Activated CD8-positive, alpha-beta memory T cell treated with anti-CD3 and anti-CD28 coated beads, Interleukin-2, amount 50 U/mL, for 4 hours (primary cell): ENCODE data around the gene TEKTIP1.
"Not testable (repeated sequence)": the region's sequence is repeated elsewhere in the genome, so short reads cannot be mapped to it uniquely, and the experiment has no call there.

Source experiments
- DNase-seq: peaks from one replicate; pipeline ENCODE4 v3.0.0-alpha.2; 2020

TEKTIP1 gene

GRCh38 chr19:3563709-3564524 is 24.9 kb downstream of the TEKTIP1 start:
- no peak for DNase-seq

GRCh38 chr19:3565139-3565538 is 26.2 kb downstream of the TEKTIP1 start:
- no peak for DNase-seq

GRCh38 chr19:3570042-3570441 is 31.1 kb downstream of the TEKTIP1 start:
- DNase-seq: not testable (repeated sequence)

DNA sequence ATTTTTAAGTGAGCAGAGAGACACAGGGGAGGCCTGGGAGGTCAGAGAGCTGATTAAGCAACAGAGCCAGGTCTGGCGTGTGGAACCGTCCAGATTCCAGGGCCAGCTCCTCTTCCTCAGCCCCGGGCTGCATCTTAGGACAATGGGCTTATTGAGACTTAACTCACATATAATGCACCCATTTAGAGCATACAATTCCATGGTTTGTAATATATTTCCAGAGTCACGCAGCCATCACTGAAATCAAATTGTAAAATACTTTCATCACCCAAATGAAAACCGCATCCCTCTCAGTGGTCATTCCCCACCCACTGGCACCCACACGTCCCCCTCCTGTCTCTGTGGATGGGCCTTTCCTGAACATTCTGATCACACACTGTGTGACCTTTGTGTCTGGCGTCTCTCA is 31.6 kb downstream of the TEKTIP1 start:
- DNase-seq: no peak

DNA sequence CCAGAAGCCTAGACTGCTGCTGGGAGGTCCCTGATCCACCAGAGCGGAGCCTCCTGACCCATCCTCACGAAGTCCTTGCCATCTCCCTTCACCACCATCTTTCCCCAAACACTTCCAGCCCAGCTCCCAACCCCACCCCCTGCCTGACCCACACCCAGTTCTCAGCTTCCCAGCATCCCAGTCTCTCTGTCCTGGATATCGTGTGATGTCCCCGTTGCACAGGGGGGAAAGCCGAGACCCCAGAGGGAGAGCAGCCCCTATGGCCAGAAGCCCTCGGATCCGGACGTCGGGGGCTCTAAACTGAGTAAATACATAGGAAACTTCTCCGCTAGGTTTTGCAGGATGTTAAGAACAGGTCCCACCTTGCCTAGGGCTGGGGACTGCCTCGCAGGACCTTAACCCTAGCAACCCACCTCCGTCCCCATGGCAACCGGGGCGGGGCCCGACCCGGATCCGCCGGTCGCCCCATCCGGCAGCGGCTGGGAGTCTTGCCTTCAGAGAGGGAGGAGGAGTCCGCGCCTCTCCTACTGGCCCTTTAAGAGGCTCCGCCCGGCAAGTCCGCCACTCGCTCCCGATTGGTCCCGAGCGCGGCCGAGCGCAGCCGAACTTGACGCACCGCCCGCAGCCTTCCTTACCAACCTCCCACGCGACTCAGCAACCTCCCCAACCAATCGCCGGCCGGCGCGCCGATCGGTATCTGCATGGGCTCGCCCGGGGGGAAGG is 33.3 kb downstream of the TEKTIP1 start:
- peak; percentile 99 for DNase-seq

GRCh38 chr19:3572855-3573161 is 33.8 kb downstream of the TEKTIP1 start, which contains the start of gene HMG20B:
HMG20B (plus strand) TSS chr19:3572944; CDS start chr19:3573310, 366 bp downstream.
- DNase-seq: no peak

- no peak for DNase-seq
Measured at GRCh38 chr19:3573162-3573857, 34.3 kb downstream of the TEKTIP1 start.

DNA sequence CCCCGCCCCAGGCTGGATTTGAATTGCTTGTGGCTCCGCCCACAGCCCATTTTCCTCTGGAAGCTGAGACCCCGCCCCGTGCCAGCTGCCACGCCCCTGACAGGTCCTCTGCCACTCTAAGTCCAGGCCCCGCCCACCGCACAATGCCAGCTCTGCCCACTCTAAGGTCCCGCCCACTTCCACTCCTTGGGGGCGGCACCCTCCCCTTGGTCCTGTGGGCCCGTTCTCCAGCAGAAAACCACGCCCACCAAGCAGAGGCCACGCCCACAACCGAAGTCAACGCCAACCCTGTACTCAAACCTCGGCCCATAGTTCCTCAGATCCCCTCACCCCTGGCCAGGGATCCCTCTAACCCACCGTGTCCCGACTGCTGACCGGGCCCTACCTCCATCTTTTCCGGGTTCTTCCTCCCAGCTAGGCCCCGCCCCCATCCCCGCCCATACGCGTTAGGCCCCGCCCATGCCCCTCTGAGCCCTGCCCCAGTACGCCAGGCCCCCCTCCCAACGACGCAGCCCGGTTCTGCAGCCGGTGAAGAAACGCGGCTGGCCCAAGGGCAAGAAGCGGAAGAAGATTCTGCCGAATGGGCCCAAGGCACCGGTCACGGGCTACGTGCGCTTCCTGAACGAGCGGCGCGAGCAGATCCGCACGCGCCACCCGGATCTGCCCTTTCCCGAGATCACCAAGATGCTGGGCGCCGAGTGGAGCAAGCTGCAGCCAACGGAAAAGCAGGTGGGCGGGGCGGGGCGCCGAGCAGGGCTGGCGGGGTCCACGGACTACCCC is 35.1 kb downstream of the TEKTIP1 start:
- peak; percentile 72 for DNase-seq

GRCh38 chr19:3575260-3575741 is 36.3 kb downstream of the TEKTIP1 start:
- DNase-seq: no peak

DNA sequence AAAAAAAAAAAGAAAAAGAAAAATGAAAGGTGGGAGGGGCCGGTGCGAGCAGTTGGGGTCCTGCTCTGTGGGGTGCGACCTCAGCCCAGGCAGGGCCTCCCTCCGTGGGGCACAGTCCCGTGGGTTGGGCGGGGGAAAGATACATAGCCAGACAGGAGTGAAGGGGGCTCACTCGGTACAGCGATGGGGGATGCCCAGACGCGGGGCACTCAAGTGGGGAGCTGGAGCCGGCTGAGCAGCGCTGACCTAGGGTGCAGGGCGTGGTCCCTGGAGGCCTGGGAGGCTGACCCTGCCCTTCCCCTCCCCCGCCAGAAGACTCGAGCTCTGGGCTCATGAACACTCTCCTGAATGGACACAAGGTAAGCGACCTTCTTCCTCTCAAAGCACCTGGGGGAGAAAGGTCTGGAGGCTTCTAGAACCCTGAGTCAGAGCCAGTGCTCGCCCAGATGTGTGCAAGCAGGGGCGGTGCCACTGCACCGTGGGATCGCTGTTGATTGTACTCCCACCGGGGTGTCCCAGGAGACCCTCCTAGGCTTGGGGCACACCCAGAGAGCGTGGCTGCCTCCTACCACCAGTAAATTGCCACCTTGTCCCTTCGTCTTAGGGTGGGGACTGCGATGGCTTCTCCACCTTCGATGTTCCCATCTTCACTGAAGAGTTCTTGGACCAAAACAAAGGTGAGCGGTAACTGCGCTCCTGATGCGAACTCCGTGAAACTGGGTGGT is 37.1 kb downstream of the TEKTIP1 start:
- DNase-seq: no peak

- no peak for DNase-seq
Measured at GRCh38 chr19:3576696-3577443, 37.9 kb downstream of the TEKTIP1 start.

- DNase-seq: no peak
Measured at GRCh38 chr19:3577723-3578344, 38.9 kb downstream of the TEKTIP1 start.

GRCh38 chr19:3578390-3578789 is 39.4 kb downstream of the TEKTIP1 start:
- no peak for DNase-seq

DNA sequence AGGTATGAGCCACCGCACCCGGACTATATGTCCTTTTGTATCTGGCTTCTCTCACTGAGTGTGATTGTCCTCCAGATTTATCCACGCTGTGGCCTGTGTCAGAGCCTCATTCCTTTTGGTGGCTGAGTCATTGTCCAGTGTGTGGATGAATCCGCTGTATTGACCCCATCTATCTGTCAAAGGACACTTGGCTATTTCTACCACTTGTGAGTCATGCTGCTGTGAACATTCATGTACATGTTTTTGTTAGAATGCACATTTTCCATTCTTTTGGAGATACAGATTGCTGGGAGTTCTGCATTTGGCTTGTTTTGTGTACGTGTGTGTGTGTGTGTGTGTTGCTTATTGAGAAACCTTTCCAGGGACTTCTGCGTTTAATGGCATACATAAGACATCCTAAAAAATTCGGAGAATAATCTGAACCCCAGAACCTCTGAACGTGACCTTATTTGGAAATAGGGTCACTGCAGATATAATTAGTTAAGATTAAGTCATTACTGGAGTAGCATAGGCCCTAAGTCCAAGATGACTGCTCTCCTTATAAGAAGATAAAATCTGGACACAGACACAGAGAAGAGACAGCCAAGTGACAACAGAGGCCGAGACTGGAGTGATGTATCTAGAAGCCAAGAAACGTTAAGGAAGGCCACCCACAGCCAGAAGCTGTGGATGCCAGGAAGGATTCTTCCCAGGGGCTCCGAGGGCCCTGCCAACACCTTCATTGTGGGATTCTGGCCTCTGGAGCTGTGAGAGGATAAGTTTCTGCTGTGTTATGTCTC is 41.4 kb downstream of the TEKTIP1 start:
- no peak for DNase-seq

- DNase-seq: not testable (repeated sequence)
Measured at GRCh38 chr19:3581792-3582191, 42.8 kb downstream of the TEKTIP1 start.

GRCh38 chr19:3584036-3584802 is 45.2 kb downstream of the TEKTIP1 start:
- DNase-seq: not testable (repeated sequence)

GRCh38 chr19:3585301-3586126 is 46.5 kb downstream of the TEKTIP1 start, which contains the start of gene GIPC3:
GIPC3 (plus strand) TSS chr19:3585478; CDS start chr19:3585598, 120 bp downstream.
- no peak for DNase-seq

DNA sequence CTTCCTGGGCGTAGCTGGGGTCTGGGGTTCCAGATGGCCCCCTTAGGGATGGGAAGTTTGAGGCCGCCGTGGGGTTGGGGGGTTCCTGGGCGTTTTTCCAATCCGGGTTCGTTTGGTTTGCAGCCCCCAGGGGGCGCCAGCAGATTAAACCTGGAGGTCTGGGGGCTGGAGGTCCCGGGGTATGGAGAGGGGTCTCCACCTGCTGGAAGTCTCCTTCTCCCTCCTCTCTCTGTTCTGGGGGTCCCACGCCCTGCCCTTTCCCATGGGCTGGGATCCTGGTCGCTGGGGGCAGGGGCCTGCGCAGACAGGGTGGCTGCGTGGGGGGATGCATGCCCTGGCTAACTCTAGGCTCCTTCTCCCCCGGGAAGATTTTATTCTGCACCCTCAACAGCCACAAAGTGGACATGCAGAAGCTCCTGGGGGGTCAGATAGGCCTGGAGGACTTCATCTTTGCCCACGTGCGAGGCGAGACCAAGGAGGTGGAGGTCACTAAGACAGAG is 47.2 kb downstream of the TEKTIP1 start:
- DNase-seq: peak; percentile 56
